Stimulated activated CD4-positive, alpha-beta T cell treated with anti-CD3 and anti-CD28 coated beads, Interleukin-15, amount 100 ng/mL, for 1 hour (primary cell): ENCODE data around the gene NME7.
"Not testable (repeated sequence)": the region's sequence is repeated elsewhere in the genome, so short reads cannot be mapped to it uniquely, and the experiment has no call there.

ENCODE experiments used
- DNase-seq, 2 donors: peaks; one replicate each; pipeline ENCODE4 v3.0.0-alpha.2; 2020; ENCODE audit warnings: low read depth in 1 of 2, low spot score in 1 of 2

Gene NME7

DNA sequence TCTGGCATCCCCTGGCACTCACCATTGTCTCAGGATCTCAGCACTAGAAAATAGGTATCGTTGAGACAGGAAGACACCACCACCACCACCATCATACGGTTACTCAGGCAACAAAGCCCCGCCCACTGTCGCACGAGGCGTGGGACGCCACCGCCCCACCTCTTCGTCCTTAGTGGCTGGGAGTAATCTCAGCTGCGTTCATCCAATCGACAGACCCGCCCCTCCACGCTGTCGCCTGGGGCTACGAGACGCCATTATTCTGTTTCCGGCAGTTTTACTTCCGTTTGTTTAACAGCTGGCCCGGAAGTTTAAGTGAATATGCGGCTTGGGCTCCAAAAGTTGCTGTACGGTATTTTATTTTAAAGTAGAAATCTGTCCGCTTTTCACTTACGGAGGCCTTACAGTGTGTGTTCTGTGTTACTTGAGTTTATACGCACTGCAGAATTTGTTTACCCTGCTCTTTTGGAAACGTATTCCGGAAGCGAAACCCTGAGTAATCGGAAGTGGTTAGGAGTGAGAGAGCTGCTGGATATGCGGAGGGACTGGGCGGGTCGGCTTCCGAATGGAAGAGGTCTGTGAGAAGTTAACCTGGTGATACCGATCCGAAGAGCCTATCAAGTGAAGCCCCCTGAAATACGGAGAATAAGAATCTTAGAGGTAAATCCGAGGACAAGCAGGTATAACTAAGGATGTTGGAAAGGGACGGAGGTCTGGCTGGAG is at the start of gene NME7, which contains the start of gene BLZF1:
TSS of gene NME7 (minus strand) at position 112 of the 720 bp plus-strand sequence. CDS start at position 25, 87 bp downstream.
TSS of gene BLZF1 (plus strand) at position 510 of the 720 bp plus-strand sequence. CDS start 1,328 bp downstream, outside the sequence.
- peak; percentile 95 to 97 for DNase-seq

- no peak for DNase-seq
Observed at GRCh38 chr1:169414952-169415351, 47.4 kb upstream of the NME7 start.

GRCh38 chr1:169408340-169408739 is 40.7 kb upstream of the NME7 start:
- DNase-seq, result not testable (repeated sequence)

GRCh38 chr1:169402578-169402977 is 35.0 kb upstream of the NME7 start:
- DNase-seq, result not testable (repeated sequence)

GRCh38 chr1:169395955-169396354 is 28.4 kb upstream of the NME7 start:
- no peak for DNase-seq

- no peak for DNase-seq
Observed at GRCh38 chr1:169392406-169392805, 24.8 kb upstream of the NME7 start.

DNA sequence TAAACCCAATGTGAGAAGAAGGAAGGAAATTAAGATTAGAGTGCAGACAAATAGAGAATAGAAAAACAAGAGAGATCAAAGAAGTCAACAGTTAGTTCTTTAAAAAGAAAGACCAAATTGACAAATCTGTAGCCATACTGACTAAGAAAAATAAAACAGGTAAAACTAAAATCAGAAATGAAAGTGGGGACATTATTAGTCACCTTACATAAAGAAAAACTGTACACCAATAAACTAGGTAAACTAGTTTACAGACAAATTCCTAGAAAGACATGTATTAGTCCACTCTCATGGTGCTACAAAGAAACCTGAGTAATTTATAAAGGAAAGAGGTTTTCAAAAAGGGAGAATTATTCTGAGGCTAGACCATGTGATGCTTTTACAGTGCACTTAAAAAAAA is 22.7 kb upstream of the NME7 start:
- DNase-seq, result no peak

GRCh38 chr1:169387399-169387798 is 19.8 kb upstream of the NME7 start:
- no peak for DNase-seq

DNA sequence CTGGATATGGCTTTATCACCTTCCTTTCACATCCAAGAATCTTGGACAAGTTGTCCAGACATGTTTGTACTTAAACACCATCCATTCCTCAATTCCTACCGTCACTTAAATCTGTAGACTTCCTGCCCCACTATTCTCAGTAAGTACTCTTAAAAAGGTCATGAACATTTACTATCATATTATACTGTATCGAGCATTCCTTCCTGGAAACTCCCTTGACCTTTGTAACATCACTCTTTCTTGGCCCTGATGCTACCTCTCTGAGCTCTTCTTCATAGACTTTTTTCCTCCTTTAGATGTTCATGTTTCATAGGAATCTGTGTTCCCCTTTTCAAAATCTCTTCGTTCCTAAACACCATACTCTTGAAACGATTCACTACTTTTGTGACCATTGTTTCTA is 15.9 kb upstream of the NME7 start:
- no peak for DNase-seq

DNA sequence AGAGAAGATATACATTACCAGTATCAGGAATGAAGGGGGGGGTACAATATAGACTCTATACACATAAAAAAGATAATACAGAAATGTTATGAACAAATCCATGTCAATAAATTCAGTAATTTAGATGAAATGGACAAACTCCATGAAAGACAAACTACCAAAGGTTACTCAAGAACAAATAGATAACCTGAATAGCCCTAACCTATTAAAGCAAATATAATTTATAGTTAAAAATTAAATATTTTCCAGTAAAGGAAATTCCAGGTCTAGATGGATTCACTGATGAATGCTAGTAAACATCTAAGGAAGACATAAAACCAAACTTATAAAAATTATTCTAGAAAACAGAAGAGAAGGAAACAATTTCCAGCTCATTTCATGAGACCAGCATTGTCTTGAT is 13.6 kb upstream of the NME7 start:
- no peak for DNase-seq

- DNase-seq, result no peak
Observed at GRCh38 chr1:169371404-169371803, 3.8 kb upstream of the NME7 start.

GRCh38 chr1:169368406-169368769 is 791 bp upstream of the NME7 start:
- DNase-seq, result peak in 1 of 2 donors; percentile 1

DNA sequence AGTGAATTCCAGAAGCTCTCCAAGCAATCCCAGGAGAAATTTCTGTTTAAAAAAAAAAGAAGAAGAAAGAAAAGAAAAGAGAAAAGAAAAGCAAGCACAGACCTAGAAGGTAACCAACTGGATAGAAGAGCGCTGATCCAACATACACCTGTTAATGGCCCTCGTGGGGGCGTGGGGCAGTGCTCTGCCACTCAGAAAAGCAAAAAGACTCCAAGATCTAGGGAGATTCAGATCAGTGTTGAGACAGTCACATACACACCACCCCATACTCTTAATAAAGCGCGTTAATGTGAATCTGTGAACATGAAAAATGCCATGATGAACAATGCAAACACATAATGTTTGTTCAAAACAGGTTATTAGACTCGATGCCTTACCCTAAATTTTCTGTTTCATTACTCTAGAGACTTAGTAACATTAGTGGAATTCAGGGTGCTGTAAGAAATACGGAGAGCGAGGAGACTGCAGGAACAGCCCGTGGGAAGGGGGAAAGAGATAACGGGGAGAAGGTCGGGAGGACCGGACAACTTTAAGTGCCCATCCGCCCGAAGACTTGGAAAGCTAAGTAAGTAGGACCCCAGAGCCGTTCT is 406 bp downstream of the NME7 start:
- DNase-seq, result no peak

DNA sequence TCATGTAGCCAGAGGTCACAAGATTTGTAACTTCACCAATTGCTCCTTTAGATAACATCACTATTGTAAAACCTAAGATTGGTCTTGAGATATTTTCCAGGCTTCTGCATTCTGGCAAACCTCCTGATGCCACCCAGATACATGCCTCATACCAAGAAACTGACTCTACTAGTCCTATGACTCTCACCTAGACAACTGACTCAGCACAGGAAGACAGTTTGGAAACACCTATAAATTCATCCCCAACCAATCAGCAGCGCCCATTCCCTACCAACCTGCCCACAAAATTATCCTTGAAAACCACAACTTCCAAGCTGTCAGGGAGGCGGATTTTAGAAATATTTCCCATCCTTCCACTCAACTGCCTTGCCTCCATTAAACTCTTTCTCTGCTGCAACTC is 2.6 kb downstream of the NME7 start:
- no peak for DNase-seq

GRCh38 chr1:169363046-169363730 is 4.4 kb downstream of the NME7 start:
- no peak for DNase-seq

DNA sequence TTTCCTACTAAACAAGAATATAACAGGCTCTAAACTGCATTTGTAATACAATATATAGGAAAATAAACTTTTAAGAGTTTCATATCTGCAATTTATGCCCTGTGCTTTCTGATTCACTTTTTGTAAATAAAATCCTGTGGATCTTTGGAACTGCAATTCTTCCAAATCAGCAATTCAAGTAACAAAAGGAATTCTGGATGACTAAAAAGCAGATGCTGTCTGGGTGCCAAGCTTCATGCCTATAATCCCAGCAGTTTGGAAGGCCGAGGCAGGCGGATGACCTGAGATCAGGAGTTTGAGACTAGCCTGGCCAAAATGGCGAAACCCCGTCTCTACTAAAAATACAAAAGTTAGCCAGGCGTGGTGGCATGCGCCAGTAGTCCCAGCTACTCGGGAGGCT is 6.3 kb downstream of the NME7 start:
- DNase-seq, result no peak

- DNase-seq, result no peak
Observed at GRCh38 chr1:169360415-169360814, 7.2 kb downstream of the NME7 start.

GRCh38 chr1:169348383-169349036 is 19.1 kb downstream of the NME7 start:
- no peak for DNase-seq

DNA sequence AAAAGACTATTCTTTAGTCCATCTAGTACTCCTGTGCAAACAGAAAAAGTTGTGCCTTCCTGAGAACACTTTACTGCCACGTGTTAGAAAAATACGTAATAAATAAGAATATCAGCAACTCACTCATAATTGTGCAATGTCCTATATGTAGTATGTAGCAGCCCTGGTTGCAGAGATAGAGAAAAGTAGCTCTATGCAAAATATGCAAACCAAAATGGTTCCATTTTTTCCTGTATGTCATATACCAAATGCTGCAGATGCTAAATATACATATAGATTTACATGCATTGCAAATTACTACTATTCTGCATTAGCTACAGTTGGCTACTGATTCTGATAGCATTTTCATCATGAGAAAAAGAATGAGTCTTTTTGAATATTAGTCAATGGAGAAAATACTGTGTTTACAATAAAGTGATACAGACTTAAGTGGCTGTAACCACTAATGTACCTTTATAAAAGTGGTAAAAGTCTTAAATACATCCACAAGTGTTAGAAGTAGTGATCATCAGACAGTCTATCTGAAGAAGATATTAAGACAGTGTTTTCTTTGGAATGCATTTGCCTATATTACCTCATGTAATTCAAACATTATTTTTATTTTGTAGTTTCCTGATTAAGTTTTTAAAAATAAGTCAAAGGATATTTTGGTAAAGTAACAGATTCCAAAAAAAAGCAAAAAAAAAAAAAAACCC is 19.8 kb downstream of the NME7 start:
- no peak for DNase-seq

DNA sequence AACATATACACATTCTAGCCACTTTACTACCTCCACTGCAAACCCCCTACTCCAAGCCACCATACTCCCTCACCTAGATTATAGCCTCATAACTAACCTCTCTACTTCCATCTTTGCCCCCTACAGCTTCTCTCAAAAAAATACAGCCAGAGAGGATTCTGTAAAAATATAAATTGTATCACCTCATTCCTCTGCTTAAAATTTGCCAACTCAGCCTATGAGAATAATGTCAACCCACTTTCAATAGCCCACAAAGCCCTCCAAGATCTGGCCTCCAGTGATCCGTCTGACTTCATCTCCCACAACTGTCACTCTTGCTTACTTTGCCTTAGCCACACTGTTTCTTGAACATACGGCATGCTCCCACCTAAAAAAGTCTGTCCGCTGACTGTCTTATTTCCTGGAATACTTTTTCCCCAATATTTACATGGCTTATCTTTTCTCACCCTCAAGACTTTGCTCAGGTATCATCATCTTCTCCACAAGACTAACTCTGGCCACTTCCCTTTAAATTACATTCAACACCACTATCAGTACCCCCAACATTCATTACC is 21.5 kb downstream of the NME7 start:
- DNase-seq, result no peak

- no peak for DNase-seq
Observed at GRCh38 chr1:169345511-169345910, 22.1 kb downstream of the NME7 start.
